Adrenal gland (tissue), 12 donors: ENCODE measurements around the gene BCAS4. TPM values are rescaled to one million over a fixed set of nuclear protein-coding genes. Genes with fewer than 3 reads are reported as not detected.
"Not testable (repeated sequence)": the region's sequence is repeated elsewhere in the genome, so short reads cannot be mapped to it uniquely, and the experiment has no call there.

Experiments used
- DNase-seq, 7 donors: peaks; one replicate each; pipeline ENCODE4 v3.0.0-alpha.2; 2019 to 2020
- H3K27ac ChIP-seq, 5 donors: fragments of 200-600 bp; sonication (generic) in 4 of 5; 1 replicate in 3 of 5; 2 replicates in 2 of 5; pipeline versions ENCODE4 v1.5.1 to v1.8.0; 2016 to 2020; ENCODE audit warnings: mild to moderate bottlenecking in 1 of 5
- H3K27me3 ChIP-seq: fragments of 200-600 bp; 2 replicates; pipeline ENCODE4 v1.8.0; 2021
- H3K36me3 ChIP-seq, 2 donors: fragments of 200-600 bp; replicated peaks in 1 of 2; 1 replicate in 1 of 2; 2 replicates in 1 of 2; pipeline versions ENCODE4 v1.5.1 to v1.8.0; 2018 to 2022
- H3K4me1 ChIP-seq, 2 donors: fragments of 200-600 bp; replicated peaks in 1 of 2; 1 replicate in 1 of 2; 2 replicates in 1 of 2; pipeline versions ENCODE4 v1.5.1 to v1.8.0; 2018 to 2021
- H3K4me3 ChIP-seq, 4 donors: fragments of 200-600 bp; sonication (generic) in 3 of 4; one replicate each; pipeline ENCODE4 v1.5.1; 2016 to 2018
- H3K9me3 ChIP-seq, 3 donors: fragments of 200-600 bp; sonication (generic) in 1 of 3; replicated peaks in 1 of 3; 1 replicate in 2 of 3; 2 replicates in 1 of 3; pipeline versions ENCODE4 v1.5.1 to v1.8.0; 2016 to 2021
- POLR2A ChIP-seq, 2 donors: fragments of 450-650 bp; IDR thresholded peaks; one replicate each; pipeline ENCODE4 v1.6.1; 2017; ENCODE audit warnings: antibody characterized with exemption in 2 of 2, mild to moderate bottlenecking in 2 of 2, moderate library complexity in 1 of 2
- WGBS, 4 donors: extraction: QIAGEN DNeasy Blood & Tissue Kit in 2 of 4; methylation state at CpG; one replicate each; pipeline versions ENCODE4 v1.1.5 to v1.1.7; 2013 to 2017; 5-methylcytosine and 5-hydroxymethylcytosine counted together
- intact Hi-C, 2 donors: fragments of 100-400 bp; cut with DNase I; formaldehyde crosslinking; loops; one replicate each; pipeline versions ENCODE4 v1.14.1 to v1.15.0; 2022 to 2023
- polyA plus RNA-seq, 3 donors: library from polyadenylated mRNA; stranded (reverse); fragments of 200-250 nt in 2 of 3; fragments of 350-450 nt in 1 of 3; fragmentation: Illumina TruSeq in 1 of 3; extraction: RNeasy Lipid Tissue Mini Kit (QIAGEN cat#74804) in 1 of 3; gene quantifications; one replicate each; pipeline ENCODE4 v1.2.3, GENCODE V29; 2013 to 2014
- total RNA-seq, 9 donors: library from RNA; depleted of rRNA in 4 of 9; stranded (reverse); fragments of >200 nt in 4 of 9; fragments of 120-200 nt in 1 of 9; fragmentation: NEBNext Ultra II Directional in 1 of 9; extraction: Animal tissue kit (Norgen Biotek cat#: 25700) in 1 of 9; gene quantifications; one replicate each; pipeline versions ENCODE4 v1.1.0 to v1.2.4, GENCODE V29; 2013 to 2023
- TF ChIP-seq, protein P1 (sequence below), 6 experiments: fragments of 450-650 bp in 4 of 6; fragments of 200-600 bp in 2 of 6; sonication (generic) in 1 of 6; IDR thresholded peaks; 1 replicate in 5 of 6; 2 replicates in 1 of 6; pipeline versions ENCODE4 v1.5.1 to v1.8.0; 2016 to 2021; ENCODE audit warnings: antibody characterized with exemption in 6 of 6, mild to moderate bottlenecking in 2 of 6, moderate library complexity in 1 of 6
- donor health status: healthy with polysubstance abuse.
- donor health status: Bipolar disorder and iron deficiency.
- donor health status: DM: yes; HTN: yes; CAD: no.
- donor health status: DM: no; HTN: no; CAD: no.
- donor health status: DM: no; HTN: no; CAD: no.
- donor health status: DM: yes; HTN: yes; CAD: no.

Gene BCAS4
- total and polyA plus RNA-seq, 12 donors, result 0.66 to 5.1 (median 1.5) TPM

DNA sequence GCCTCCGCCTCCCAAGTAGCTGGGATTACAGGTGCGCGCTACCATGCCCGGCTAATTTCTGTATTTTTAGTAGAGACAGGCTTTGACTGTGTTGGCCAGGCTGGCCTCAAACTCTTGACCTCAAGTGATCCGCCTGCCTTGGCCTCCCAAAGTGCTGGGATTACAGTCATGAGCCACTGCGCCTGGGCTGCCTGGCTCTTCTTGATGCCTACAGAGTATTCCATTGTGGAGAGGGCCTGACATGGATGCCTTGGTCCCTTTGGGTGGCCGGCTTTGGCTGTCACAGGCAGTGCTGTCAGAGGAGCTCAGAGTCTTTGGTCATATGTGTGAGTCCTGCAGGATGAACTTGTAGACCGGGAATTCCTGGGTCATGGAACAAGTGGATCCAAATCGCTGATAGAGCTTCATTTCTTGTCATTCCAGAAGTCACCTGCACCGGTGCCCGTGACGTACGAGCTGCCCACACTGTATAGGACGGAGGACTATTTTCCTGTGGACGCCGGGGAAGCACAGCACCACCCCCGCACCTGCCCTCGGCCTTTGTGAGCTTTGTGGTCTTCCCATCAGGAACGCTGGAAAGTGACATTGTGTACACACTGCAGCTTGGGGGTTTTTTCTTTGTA lies 81.3 kb downstream of the BCAS4 start:
- Histone ChIP-seq H3K27me3 (no peaks in the 10 kb centered on the region), H3K4me1 (no peaks in the 10 kb centered on the region), H3K4me3 (no peak overlapping the region), H3K36me3 (no peaks in the 10 kb centered on the region), H3K27ac (no peak overlapping the region), H3K9me3 (no peaks in the 10 kb centered on the region)
- no peak for DNase-seq
- no peak for TF ChIP-seq POLR2A (IDR thresholded peaks at IDR 0.05)
- TF ChIP-seq, protein P1, sequence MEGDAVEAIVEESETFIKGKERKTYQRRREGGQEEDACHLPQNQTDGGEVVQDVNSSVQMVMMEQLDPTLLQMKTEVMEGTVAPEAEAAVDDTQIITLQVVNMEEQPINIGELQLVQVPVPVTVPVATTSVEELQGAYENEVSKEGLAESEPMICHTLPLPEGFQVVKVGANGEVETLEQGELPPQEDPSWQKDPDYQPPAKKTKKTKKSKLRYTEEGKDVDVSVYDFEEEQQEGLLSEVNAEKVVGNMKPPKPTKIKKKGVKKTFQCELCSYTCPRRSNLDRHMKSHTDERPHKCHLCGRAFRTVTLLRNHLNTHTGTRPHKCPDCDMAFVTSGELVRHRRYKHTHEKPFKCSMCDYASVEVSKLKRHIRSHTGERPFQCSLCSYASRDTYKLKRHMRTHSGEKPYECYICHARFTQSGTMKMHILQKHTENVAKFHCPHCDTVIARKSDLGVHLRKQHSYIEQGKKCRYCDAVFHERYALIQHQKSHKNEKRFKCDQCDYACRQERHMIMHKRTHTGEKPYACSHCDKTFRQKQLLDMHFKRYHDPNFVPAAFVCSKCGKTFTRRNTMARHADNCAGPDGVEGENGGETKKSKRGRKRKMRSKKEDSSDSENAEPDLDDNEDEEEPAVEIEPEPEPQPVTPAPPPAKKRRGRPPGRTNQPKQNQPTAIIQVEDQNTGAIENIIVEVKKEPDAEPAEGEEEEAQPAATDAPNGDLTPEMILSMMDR (IDR thresholded peaks at IDR 0.05), result no peak
- WGBS, 4 donors, result 92 to 96% (median 95%) methylated on average over 18 to 19 of the region's 19 CpGs
- intact Hi-C loops, result no loop called here

DNA sequence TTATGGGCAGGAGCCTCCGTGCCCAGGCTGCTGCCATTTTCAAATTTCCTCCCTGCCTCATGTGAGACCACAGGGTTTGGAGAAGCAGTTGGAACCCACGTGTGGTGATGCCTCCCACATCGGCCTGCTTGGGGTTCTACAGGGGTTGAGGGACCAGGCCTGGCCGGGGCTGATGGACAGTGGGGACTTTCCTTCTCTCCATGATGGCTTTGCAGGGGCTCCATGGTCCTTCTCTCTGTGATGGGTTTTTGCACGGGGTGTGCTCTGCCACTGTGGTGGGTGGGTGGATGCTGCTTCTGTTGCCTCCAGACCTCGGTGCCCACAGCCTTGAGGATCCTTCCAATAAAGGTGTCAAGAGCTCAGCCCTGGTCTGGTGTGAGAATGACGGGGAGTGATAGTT lies 82.0 kb downstream of the BCAS4 start:
- no peak for TF ChIP-seq POLR2A (IDR thresholded peaks at IDR 0.05)
- TF ChIP-seq, protein P1 (IDR thresholded peaks at IDR 0.05), result no peak
- Histone ChIP-seq H3K9me3 (no peaks in the 10 kb centered on the region), H3K4me1 (no peaks in the 10 kb centered on the region), H3K36me3 (no peaks in the 10 kb centered on the region), H3K27ac (no peak overlapping the region), H3K4me3 (no peak overlapping the region), H3K27me3 (no peaks in the 10 kb centered on the region)
- WGBS, 4 donors, result 92 to 97% (median 94%) methylated on average over 7 of the region's 7 CpGs
- intact Hi-C loops, result no loop called here
- DNase-seq, result no peak

DNA sequence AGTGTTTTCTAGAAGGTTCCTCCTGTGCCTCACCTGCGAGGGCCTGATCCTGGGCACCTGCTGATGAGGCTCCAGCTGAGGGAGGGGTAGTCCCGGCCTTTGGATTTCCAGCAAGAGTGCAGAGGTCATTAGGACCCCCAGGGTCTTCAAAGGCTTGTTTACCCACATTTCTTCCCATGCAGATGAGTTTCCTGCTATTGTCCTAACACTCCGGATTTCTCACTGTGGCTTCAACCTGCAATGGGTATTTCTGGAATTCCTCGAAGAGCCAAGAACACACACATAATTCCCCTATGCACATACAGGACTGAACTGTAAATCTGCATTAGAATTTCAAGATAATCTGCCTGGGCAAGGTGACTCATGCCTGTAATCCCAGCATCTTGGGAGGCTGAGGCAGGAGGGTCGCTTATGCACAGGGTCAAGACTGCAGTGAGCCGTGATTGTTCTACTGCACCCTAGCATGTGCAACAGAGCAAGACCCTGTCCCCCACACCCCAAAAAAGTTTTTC lies 82.4 kb downstream of the BCAS4 start:
- H3K27me3 ChIP-seq, result no peaks in the 10 kb centered on the region
- no peak for TF ChIP-seq POLR2A (IDR thresholded peaks at IDR 0.05)
- TF ChIP-seq, protein P1 (IDR thresholded peaks at IDR 0.05), result no peak
- intact Hi-C loops, result no loop called here
- no peak overlapping the region for H3K4me3 ChIP-seq
- 80 to 96% (median 90%) methylated on average over 5 to 6 of the region's 6 CpGs for whole genome bisulfite sequencing, 4 donors
- no peaks in the 10 kb centered on the region for H3K9me3 ChIP-seq
- no peak for DNase-seq
- H3K36me3 ChIP-seq, result no peaks in the 10 kb centered on the region
- no peak overlapping the region for H3K27ac ChIP-seq
- H3K4me1 ChIP-seq, result no peaks in the 10 kb centered on the region

DNA sequence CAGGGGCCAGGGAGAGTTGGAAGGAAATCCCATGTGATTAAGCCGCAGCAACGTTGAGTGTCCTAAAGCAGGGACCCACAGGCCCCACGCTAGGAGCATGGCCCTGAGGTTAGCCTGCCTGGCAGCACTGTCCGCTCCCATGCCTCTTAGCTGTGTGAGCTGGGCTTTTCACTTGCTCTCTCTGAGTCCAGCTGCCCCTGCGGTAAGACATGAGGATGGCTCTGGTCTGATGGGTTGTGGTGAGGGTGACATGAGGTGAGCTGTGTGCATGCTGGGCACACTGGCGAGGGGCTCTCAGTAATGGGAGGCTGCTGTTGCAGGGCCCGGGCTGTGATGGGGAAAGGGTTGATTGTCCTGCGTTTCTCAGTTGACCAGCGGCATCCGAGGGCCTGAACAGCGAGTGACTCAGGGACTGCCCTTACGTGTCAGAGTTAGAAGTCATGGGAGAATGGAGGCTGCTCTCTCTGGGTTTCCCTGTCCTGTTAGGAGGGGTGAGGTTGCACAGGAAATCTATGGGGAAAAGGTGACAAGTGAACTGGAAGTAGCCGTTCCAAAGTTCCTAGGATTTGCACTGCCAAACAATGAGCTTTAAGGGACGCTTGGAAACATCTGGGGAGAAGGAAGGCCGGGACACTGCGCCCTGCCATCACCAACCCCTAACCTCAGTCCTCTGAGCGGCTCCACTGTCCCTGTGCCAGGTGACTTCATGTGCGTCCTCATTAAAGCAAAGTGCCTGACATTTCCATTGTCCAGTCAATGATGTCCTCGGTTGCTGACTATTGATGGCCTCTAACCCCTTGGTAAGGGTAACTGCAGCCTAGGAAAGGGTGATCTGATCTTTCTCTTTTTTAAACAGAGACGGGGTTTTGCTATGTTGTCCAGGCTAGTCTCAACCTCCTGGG lies 85.0 kb downstream of the BCAS4 start:
- no peaks in the 10 kb centered on the region for H3K4me1 ChIP-seq
- H3K4me3 ChIP-seq, result no peak overlapping the region
- H3K36me3 ChIP-seq, result no peaks in the 10 kb centered on the region
- WGBS, 4 donors, result 84 to 89% (median 87%) methylated on average over 15 to 20 of the region's 20 CpGs
- no peaks in the 10 kb centered on the region for H3K9me3 ChIP-seq
- intact Hi-C loops, result no loop called here
- H3K27me3 ChIP-seq, result no peaks in the 10 kb centered on the region
- no peak overlapping the region for H3K27ac ChIP-seq
- TF ChIP-seq POLR2A (IDR thresholded peaks at IDR 0.05), result no peak
- TF ChIP-seq, protein P1 (IDR thresholded peaks at IDR 0.05), result no peak
- no peak for DNase-seq

DNA sequence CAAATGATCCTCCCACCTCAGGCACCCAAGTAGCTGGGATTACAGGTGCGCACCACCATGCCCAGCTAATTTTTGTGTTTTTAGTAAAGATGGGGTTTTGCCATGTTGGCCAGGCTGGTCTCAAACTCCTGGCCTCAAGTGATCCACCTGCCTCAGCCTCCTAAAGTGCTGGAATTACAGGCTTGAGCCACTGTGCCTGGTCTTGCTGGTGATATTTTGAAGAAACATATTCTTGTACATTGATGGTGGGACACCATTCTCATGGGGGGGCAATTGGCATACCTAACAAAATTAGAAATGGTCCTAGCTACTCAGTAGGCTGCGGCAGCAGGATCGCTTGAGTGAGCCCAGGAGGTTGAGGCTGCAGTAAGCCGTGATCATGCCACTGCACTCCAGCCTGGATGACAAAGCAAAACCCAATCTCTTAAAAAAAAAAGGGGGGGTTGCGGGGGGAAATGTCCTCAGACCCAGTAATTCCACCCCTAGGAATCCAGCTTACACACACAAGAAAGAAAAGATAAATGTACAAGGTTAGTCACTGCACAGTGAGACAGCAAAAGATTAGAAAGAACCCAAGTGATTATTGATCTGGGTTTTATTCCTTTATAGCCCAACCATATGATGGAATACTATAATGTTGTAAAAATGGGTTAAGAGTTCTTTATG lies 87.0 kb downstream of the BCAS4 start:
- H3K4me3 ChIP-seq, H3K36me3 ChIP-seq, H3K27me3 ChIP-seq, H3K4me1 ChIP-seq, intact Hi-C loops, H3K9me3 ChIP-seq: not testable (repeated sequence)
- H3K27ac ChIP-seq, result peak overlapping the region in 1 of 5 donors; percentile 55
- 81 to 93% (median 90%) methylated on average over 4 to 5 of the region's 5 CpGs for WGBS, 4 donors
- peak in 2 of 7 donors; percentile 34 to 39 for DNase-seq
